ENCODE results near the gene MB21D2.

GRCh38 chr3:192897005-192897404, 20.7 kb downstream of the MB21D2 start:
- TF ChIP-seq POLR2A (IDR thresholded peaks at IDR 0.05) (no peak), POLR2AphosphoS5 (IDR thresholded peaks at IDR 0.05) (no peak)
